Inflammatory macrophage treated with lipopolysaccharide for 1 hour (primary cell): ENCODE data around the gene NTSR2.

Experiments used
- DNase-seq, 2 donors: peaks; one replicate each; pipeline ENCODE4 v3.0.0-alpha.2; 2020 to 2022

NTSR2 gene

GRCh38 chr2:11657195-11657594 is 12.8 kb downstream of the NTSR2 start:
- DNase-seq = no peak

- DNase-seq = no peak
These were observed 13.3 kb downstream of the NTSR2 start for GRCh38 chr2:11656671-11657101.

- no peak for DNase-seq
These were observed 13.7 kb downstream of the NTSR2 start for GRCh38 chr2:11656252-11656651.

GRCh38 chr2:11655495-11655894 is 14.5 kb downstream of the NTSR2 start:
- no peak for DNase-seq

- DNase-seq = no peak
These were observed 17.4 kb downstream of the NTSR2 start for GRCh38 chr2:11652553-11652952.

GRCh38 chr2:11651856-11652548 is 18.0 kb downstream of the NTSR2 start:
- no peak for DNase-seq

GRCh38 chr2:11649093-11649492 is 20.9 kb downstream of the NTSR2 start:
- no peak for DNase-seq

GRCh38 chr2:11647834-11648600 is 22.0 kb downstream of the NTSR2 start:
- no peak for DNase-seq

- no peak for DNase-seq
These were observed 23.5 kb downstream of the NTSR2 start for GRCh38 chr2:11646530-11646929.

- no peak for DNase-seq
These were observed 25.7 kb downstream of the NTSR2 start for GRCh38 chr2:11644293-11644692.

- DNase-seq = no peak
These were observed 27.0 kb downstream of the NTSR2 start for GRCh38 chr2:11642972-11643371.

GRCh38 chr2:11640132-11640531 is 29.9 kb downstream of the NTSR2 start:
- DNase-seq = no peak

- no peak for DNase-seq
These were observed 30.5 kb downstream of the NTSR2 start for GRCh38 chr2:11639503-11639902.

- no peak for DNase-seq
These were observed 32.4 kb downstream of the NTSR2 start for GRCh38 chr2:11637546-11637945.

- no peak for DNase-seq
These were observed 33.3 kb downstream of the NTSR2 start for GRCh38 chr2:11636593-11637295.

GRCh38 chr2:11635141-11635540 is 34.9 kb downstream of the NTSR2 start:
- DNase-seq = no peak

- DNase-seq = no peak
These were observed 35.4 kb downstream of the NTSR2 start for GRCh38 chr2:11634584-11634983.

GRCh38 chr2:11633923-11634478 is 36.0 kb downstream of the NTSR2 start:
- DNase-seq = no peak

GRCh38 chr2:11631462-11631861 is 38.5 kb downstream of the NTSR2 start:
- DNase-seq = no peak

- DNase-seq = no peak
These were observed 39.1 kb downstream of the NTSR2 start for GRCh38 chr2:11630855-11631254.

- DNase-seq = no peak
These were observed 40.1 kb downstream of the NTSR2 start for GRCh38 chr2:11629851-11630250.

GRCh38 chr2:11629215-11629614 is 40.8 kb downstream of the NTSR2 start:
- no peak for DNase-seq

- no peak for DNase-seq
These were observed 41.3 kb downstream of the NTSR2 start for GRCh38 chr2:11628675-11629074.

GRCh38 chr2:11625671-11626070 is 44.3 kb downstream of the NTSR2 start:
- DNase-seq = no peak
